WERI-Rb-1 (cell line): ENCODE data around the gene SH3GL3.

Source experiments
- DNase-seq: peaks from one replicate; pipeline ENCODE4 v3.0.0-alpha.2; 2020
- H3K27ac ChIP-seq: fragments of 250-450 bp; sonication (Bioruptor Pico); 2 replicates; pipeline ENCODE4 v1.5.1; 2020; ENCODE audit warnings: mild to moderate bottlenecking, moderate library complexity
- H3K27me3 ChIP-seq: fragments of 250-450 bp; sonication (Bioruptor Pico); 2 replicates; pipeline ENCODE4 v1.5.1; 2021; ENCODE audit warnings: mild to moderate bottlenecking, low read depth, moderate library complexity; ENCODE audit not compliant: insufficient read depth, severe bottlenecking
- H3K36me3 ChIP-seq: fragments of 250-450 bp; sonication (Bioruptor Pico); 2 replicates; pipeline ENCODE4 v1.5.1; 2020; ENCODE audit warnings: mild to moderate bottlenecking, moderate library complexity
- H3K4me3 ChIP-seq: 2 replicates; pipeline ENCODE4 v1.5.1; 2011; ENCODE audit warnings: low read depth, mild to moderate bottlenecking, control low read depth, low read length
- H3K9me3 ChIP-seq: fragments of 250-450 bp; sonication (Bioruptor Pico); 2 replicates; pipeline ENCODE4 v1.5.1; 2021; ENCODE audit warnings: mild to moderate bottlenecking, moderate library complexity; ENCODE audit not compliant: severe bottlenecking
- CTCF ChIP-seq: IDR thresholded peaks from 2 replicates; pipeline ENCODE4 v1.5.1; 2011; ENCODE audit warnings: low read depth, mild to moderate bottlenecking, control low read depth, inconsistent platforms, low read length

SH3GL3 gene

GRCh38 chr15:83446417-83446816 lies 724 bp upstream of the SH3GL3 start:
- Histone ChIP-seq H3K4me3 (peak overlapping the region; percentile 88), H3K27ac (no peak overlapping the region), H3K27me3 (no peaks in the 10 kb centered on the region), H3K9me3 (no peaks in the 10 kb centered on the region), H3K36me3 (no peaks in the 10 kb centered on the region)
- TF ChIP-seq CTCF = no peak
- DNase-seq = no peak

GRCh38 chr15:83449250-83449671 lies 2.1 kb downstream of the SH3GL3 start:
- no peak for DNase-seq
- H3K27ac ChIP-seq = no peak overlapping the region
- TF ChIP-seq CTCF = no peak
- H3K4me3 ChIP-seq = no peak overlapping the region
- H3K27me3 ChIP-seq = no peaks in the 10 kb centered on the region
- H3K36me3 ChIP-seq = no peaks in the 10 kb centered on the region
- H3K9me3 ChIP-seq = no peaks in the 10 kb centered on the region

GRCh38 chr15:83449937-83450506 lies 2.9 kb downstream of the SH3GL3 start:
- H3K27me3 ChIP-seq = no peaks in the 10 kb centered on the region
- no peaks in the 10 kb centered on the region for H3K9me3 ChIP-seq
- H3K36me3 ChIP-seq = no peaks in the 10 kb centered on the region
- DNase-seq = no peak
- no peak overlapping the region for H3K27ac ChIP-seq
- no peak for TF ChIP-seq CTCF
- no peak overlapping the region for H3K4me3 ChIP-seq

- no peak overlapping the region for H3K4me3 ChIP-seq
- H3K27me3 ChIP-seq = no peaks in the 10 kb centered on the region
- no peaks in the 10 kb centered on the region for H3K9me3 ChIP-seq
- no peak for DNase-seq
- H3K27ac ChIP-seq = no peak overlapping the region
- H3K36me3 ChIP-seq = no peaks in the 10 kb centered on the region
- TF ChIP-seq CTCF = no peak
Observed at GRCh38 chr15:83457149-83457548, 10.0 kb downstream of the SH3GL3 start.

GRCh38 chr15:83458381-83458780 lies 11.2 kb downstream of the SH3GL3 start:
- H3K27me3 ChIP-seq = no peaks in the 10 kb centered on the region
- no peaks in the 10 kb centered on the region for H3K9me3 ChIP-seq
- no peak for TF ChIP-seq CTCF
- no peak for DNase-seq
- no peak overlapping the region for H3K4me3 ChIP-seq
- H3K27ac ChIP-seq = no peak overlapping the region
- no peaks in the 10 kb centered on the region for H3K36me3 ChIP-seq

GRCh38 chr15:83462026-83462425 lies 14.9 kb downstream of the SH3GL3 start:
- no peak overlapping the region for H3K4me3 ChIP-seq
- H3K36me3 ChIP-seq = no peaks in the 10 kb centered on the region
- H3K27me3 ChIP-seq = no peaks in the 10 kb centered on the region
- no peak overlapping the region for H3K27ac ChIP-seq
- no peak for TF ChIP-seq CTCF
- no peaks in the 10 kb centered on the region for H3K9me3 ChIP-seq
- DNase-seq = no peak
